NCI-H82 treated with DMSO at 0.1 percent for 48 hours (cell line): ENCODE data around the gene STAT6.
"Not testable (repeated sequence)": the region's sequence is repeated elsewhere in the genome, so short reads cannot be mapped to it uniquely, and the experiment has no call there.

Source experiments
- DNase-seq: peaks from one replicate; lab custom pipeline; 2025; ENCODE audit not compliant: unreplicated experiment; lab: John Stamatoyannopoulos, UW

The STAT6 gene

GRCh38 chr12:57088354-57089270, 22.6 kb downstream of the STAT6 start, which contains the start of gene NAB2:
TSS of gene NAB2 (plus strand) at chr12:57089114. CDS start at chr12:57089272, 158 bp downstream.
- peak; percentile 84 for DNase-seq

GRCh38 chr12:57087691-57088353, 23.3 kb downstream of the STAT6 start:
- peak; percentile 95 for DNase-seq

- DNase-seq: peak; percentile 53
Observed at GRCh38 chr12:57087010-57087690, 24.0 kb downstream of the STAT6 start.

GRCh38 chr12:57086493-57087009, 24.6 kb downstream of the STAT6 start:
- DNase-seq: peak; percentile 55

- no peak for DNase-seq
Observed at GRCh38 chr12:57085999-57086492, 25.1 kb downstream of the STAT6 start.

GRCh38 chr12:57080855-57081254, 30.3 kb downstream of the STAT6 start:
- no peak for DNase-seq

GRCh38 chr12:57079821-57080220, 31.3 kb downstream of the STAT6 start:
- no peak for DNase-seq

- peak; percentile 100 for DNase-seq
Observed at GRCh38 chr12:57078519-57079404, 32.4 kb downstream of the STAT6 start, which contains the start of gene NEMP1. TSS of gene NEMP1 (minus strand) at chr12:57078791. CDS start at chr12:57078745, 46 bp downstream.

- not testable (repeated sequence) for DNase-seq
Observed at GRCh38 chr12:57073566-57074450, 37.4 kb downstream of the STAT6 start.

GRCh38 chr12:57072661-57073060, 38.5 kb downstream of the STAT6 start:
- DNase-seq: no peak

GRCh38 chr12:57069523-57069922, 41.6 kb downstream of the STAT6 start:
- peak; percentile 66 for DNase-seq

GRCh38 chr12:57066245-57066644, 44.9 kb downstream of the STAT6 start:
- DNase-seq: no peak

- no peak for DNase-seq
Observed at GRCh38 chr12:57063991-57064685, 47.0 kb downstream of the STAT6 start.

GRCh38 chr12:57058454-57058853, 52.7 kb downstream of the STAT6 start:
- DNase-seq: no peak

GRCh38 chr12:57057067-57057751, 54.0 kb downstream of the STAT6 start:
- DNase-seq: no peak

GRCh38 chr12:57055824-57056223, 55.3 kb downstream of the STAT6 start:
- no peak for DNase-seq

GRCh38 chr12:57053901-57054300, 57.3 kb downstream of the STAT6 start:
- DNase-seq: not testable (repeated sequence)

- DNase-seq: not testable (repeated sequence)
Observed at GRCh38 chr12:57053146-57053545, 58.0 kb downstream of the STAT6 start.
